Caki2 (cell line): ENCODE data around the gene PLEKHA1. TPM values are rescaled to one million over a fixed set of nuclear protein-coding genes. Genes with fewer than 3 reads are reported as not detected.

Experiments
- DNase-seq: peaks from one replicate; pipeline ENCODE4 v3.0.0-alpha.2; 2015; ENCODE audit warnings: low read depth
- in situ Hi-C: cut with HindIII; loops from 2 replicates; pipeline ENCODE4 v1.10.0; 2016; ENCODE audit warnings: low sequenced_read_pairs, low pct_unique_long_range_greater_than_20kb, mixed read lengths
- total RNA-seq: library from RNA; depleted of rRNA; stranded (reverse); fragments of >200 nt; shearing (Covaris generic); gene quantifications from 2 replicates; pipeline ENCODE4 v1.2.3, GENCODE V29; 2014; ENCODE audit warnings: low replicate concordance

The PLEKHA1 gene
- total RNA-seq, 1 experiment from 2014 or later, result 42.6 TPM

DNA sequence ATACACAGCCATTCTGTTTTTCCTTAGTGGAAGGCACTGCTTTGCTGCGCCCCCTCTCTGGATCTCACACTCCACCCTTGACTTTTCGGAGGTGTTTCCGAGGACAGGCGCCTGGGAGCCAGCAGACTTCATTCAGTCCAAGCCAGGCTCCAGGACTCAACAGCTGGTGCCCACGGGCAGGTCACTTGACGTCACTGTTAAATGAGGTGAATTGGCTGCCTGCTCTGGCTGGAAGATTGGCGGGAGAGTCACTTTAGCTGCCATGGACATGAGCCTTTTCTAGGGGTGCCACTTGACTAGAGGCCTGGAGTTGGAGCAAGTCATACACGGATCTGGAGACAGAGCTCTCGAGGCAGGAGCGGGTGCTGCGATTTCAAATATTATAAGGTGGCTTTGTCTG is 90.1 kb downstream of the PLEKHA1 start:
- DNase-seq, result no peak
- in situ Hi-C loops, result no loop called here

DNA sequence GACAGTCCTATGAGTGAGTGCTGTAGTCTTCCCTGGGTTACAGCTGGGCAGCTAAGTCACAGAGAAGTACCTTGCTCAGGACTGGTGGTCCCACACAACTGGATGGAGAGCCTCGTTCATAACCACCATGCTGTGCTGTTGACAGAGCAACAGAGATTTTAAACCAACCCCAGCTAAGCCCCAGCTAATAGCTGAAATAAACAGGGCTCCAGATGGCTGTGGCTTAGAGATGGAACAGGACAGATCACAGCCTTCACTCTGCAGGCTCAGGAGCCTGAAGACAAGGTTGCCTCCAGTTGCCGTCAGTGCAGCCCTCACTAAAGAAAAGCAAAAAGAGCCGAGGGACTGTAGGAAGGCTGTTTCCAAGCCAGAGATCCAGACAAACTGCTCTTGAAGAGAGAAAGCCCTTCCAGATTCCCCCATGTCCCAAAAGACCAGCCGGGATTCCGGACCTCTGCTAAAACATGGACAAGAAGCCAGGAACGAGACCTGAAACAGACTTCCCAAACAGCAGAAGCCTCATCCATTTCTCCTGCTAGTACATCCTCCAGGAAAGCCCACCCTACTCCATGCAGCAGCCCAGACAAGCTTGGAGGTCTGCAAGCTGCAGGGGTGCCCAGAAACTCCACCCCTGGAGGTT is 91.0 kb downstream of the PLEKHA1 start:
- in situ Hi-C loops, result no loop called here
- no peak for DNase-seq

DNA sequence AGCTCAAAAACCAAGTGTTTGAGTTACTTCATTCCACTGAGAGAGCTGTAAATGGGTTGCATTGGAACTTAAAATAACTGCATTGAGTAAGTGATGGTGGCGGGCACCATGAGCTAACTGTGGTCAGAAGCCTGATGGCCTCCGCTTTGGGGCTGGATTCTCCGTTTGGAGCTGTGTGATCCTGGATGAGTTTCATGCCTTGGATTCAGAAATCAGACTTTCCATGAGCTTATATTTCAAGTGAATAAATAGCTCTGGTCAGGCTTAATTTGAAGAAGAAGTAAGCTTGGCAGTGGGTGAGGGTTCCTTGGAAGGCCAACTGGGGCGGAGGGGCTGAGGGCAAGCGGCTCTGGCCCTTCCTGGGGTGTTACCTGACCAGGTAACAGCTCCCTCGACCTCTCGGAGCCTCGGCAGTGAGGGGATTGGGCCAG is 92.5 kb downstream of the PLEKHA1 start:
- in situ Hi-C loops, result no loop called here
- DNase-seq, result no peak

DNA sequence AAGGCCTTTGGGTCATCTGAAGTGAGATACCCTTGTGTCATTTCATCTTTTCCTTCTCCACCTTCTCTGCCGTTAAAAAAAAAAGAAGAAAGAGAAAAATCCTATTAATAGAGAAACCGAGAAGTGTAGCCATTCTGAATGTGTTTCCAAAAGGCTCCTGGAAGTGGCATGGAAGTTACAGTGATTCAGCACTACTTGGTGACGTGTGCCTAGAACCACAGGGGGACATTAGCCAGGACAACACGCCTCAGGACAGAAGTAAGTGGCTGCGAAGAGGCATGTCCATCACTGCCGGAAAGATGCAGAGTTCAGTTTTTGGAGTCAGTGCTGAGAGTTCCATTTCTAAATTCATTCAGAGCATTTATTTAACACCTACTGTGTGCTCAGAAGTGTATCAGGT is 93.2 kb downstream of the PLEKHA1 start:
- in situ Hi-C loops, result no loop called here
- no peak for DNase-seq

DNA sequence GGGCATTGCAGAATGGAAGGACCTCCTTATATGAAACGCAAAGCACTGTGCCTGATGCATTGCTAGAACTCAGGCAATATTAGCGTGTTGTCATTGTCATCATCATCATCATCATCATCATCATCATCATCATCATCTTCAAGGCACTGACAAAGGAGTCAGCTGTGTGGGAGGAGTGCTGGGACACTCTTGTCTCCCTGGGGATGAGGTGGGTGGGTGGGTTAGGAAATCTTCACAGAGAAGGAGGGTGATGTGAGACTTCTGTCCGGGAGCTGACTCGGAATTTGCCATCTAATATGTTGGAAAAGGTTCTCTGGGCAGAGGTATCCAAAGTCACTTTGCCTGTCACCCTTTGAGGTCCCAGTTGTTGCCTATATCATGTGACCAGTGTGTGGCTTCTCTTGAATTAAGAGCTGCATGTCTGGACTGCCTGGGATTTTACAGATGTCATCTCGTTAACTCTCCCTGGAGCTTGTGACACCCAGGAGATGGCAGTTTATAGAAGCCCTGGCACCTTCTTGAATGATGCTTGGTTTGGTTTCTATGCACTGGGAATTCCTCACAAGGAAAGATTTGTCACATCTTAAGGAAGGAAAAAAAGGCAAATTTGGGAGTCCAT is 93.9 kb downstream of the PLEKHA1 start:
- in situ Hi-C loops, result no loop called here
- no peak for DNase-seq

DNA sequence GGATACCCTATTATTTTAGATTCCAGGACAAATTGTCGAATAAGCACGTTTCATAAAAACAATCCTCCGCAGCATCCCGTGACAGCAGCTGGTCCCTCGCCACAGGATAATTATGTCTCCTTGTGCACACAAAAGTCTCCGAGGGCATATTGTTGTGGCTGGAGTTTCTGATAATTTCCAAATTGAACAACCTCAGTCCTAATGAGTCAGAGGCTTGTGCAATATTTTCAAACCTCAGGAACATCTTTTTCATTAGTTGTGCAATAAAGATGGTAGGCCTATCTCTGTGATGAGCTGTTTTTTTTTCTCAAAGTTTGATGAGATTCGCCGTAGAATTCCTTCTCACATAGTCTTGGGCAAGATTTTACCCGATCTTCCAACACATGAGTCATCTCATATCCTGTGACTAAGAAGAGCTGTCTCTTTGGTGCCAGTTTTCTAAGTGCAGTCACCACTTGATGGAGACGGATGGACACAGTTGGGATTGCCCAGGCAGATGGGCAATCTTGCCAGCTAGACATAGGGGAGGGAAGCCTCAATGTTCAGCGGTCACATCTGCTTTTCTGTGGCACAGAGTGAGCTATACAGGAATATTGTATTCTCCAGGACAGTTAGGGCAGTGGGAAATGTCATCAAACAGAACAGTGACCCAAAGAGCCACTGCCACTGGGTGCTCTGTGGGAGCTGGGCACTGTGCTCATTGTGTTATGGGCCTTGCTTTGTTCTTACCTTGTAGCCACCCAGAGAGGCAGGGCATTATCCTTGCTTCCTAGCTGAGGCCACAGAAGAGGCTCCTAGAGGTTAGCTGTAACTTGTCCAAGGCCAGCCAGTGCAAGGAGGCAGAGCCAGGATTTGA is 94.6 kb downstream of the PLEKHA1 start:
- DNase-seq, result peak; percentile 66
- in situ Hi-C loops, result no loop called here

DNA sequence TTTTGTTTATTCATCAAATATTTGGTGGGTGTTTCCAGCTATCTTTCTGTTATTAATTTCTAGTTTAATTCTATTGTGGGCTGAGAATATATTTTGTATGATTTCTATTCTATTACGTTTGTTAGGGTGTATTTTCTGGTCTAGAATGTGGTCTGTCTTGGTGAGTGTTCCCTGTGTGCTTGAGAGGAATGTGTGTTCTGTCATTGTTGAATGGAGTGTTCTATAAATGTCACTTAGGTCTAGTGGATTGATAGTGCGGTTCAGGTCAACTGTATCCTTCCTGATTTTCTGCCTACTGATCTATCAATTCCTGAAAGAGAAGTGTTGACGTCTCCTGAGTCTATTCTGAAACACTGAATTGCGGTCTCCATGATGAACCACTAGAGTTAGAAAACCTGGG is 95.3 kb downstream of the PLEKHA1 start:
- DNase-seq, result no peak
- in situ Hi-C loops, result no loop called here

DNA sequence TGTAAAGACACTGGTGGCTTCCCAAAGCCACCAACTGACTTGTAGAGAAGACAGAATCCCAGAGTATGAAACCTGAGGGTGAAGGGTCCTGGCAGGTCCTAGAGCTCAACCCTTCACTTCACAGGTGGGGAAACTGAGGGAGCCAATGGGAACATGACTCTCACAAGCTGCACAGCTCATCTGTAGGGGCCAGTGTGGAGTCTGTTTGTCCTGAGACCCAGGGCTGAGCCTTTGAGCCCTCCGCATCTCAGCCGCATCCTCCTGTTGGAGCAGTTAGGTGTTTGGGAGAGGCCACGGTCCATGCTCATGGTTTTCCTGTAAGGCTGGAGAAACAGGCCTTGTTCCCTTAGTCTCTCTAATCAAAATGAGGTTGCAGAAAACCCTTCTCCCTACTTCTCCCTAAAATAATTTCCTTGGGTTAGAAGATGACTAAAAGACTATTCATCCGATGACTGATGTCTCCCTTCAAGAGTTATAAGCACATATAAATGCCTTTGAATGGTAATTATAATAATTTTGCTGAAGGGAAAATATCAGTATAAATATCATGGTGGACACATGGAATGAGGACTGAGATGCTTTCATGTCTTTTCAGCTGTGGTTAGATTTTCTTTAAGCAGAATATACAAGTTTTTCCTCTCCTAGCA is 97.1 kb downstream of the PLEKHA1 start:
- in situ Hi-C loops, result no loop called here
- DNase-seq, result no peak

DNA sequence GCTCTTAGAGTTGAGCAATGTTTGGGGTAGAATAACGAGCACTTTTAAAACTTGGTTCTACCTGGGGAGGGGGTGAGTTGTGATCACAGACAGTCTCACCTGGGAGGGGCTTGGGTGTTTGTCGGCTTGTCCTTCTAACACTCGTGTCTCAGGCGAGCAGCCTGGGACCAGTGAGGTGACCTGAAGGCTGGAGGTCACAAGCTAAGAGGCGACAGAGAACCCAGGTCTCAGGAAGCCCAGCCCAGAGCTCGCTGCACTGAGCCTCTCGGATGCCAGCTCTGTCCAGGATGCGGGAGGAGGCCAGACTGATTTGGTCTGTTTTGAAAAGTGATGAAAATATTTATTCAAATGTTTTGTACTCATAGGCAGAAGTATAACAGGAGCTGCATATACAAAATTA is 98.6 kb downstream of the PLEKHA1 start:
- no peak for DNase-seq
- in situ Hi-C loops, result no loop called here

DNA sequence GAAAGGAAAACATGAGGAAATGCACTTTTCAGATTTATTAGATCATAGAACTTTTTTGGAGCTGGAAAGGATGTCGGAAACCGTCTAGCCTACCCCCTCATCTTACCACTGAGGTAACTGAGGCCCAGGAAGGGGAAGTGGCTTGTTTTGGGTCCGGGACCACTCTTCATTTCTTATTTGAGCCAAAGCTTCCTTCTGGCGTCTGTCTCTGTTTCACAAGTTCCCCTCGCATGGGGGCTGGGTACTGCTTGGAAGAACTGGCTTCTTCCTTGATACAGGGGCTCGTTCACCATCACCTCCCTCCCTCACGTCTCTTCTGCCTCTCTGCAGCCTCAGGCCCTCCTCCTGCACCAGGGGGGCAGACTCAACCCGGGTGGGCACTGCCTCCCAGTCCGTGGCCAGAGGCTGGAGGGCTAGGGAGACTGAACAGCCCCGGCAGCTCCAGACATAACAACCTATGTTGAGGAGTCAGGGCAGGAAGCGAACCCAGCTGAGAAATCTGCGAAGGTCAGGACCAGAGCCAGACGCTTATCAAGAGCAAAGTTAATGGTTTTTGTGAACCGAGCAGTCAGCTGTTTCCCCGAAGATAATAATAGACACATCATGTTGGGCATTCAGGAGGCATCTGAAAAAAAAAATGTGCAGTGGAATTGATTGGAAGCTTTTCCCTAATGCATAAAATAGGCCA is 99.8 kb downstream of the PLEKHA1 start:
- DNase-seq, result no peak
- in situ Hi-C loops, result no loop called here

DNA sequence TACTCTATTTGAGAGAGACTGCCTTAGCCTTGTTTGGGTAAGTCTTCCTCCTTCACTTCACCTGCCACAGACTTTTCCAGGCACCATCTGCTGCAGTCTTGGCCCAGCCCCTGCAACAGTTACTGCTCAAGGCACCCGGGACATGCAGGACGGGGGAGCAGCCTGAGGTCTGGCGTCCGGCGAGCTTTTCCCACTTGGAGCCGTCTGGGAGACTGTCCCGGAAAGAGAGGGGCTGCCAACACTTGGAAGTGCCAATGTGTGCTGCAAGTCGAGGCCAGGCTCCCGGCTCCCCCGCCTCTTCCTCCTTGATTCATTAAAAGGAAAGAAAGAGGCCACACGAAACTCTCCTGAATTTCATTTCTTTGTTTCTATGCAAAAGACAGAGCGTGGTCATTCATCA is 100.6 kb downstream of the PLEKHA1 start:
- DNase-seq, result no peak
- in situ Hi-C loops, result no loop called here

DNA sequence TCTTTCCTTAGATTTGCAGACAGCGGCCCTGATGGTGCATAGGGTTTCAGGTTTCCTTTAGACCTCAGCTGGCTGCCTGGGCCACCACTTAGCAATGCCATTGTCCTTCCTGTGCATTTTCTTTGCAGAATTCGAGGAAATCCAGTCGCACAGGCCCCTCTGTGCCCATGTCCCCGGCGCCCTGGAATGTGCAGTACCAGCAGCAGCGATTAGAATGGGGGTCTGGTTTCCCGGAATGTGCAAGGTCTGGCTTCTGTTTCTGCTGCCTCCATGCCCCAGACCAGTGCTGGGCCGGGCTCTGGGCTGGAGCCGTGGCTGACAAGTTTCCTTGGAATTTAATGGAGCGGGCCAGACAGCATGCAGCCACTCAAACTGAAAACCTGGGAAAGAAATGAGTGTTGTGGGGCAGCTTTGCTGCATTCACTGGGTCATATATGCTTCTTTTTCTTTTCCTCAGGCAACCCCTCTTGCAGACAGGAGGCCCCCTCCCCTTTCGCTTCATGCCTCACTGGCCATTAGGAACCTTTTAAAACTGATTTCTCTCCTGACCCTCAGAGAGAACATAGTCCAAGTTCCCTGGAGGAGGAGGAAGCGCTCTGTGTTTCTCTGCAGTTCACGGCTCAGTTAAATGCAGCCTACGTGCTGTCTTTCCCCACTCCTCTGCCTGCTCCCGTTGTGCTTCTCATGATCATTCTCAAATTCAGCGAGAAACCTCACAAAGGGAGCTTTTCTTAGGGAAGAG is 101.3 kb downstream of the PLEKHA1 start:
- in situ Hi-C loops, result no loop called here
- no peak for DNase-seq

DNA sequence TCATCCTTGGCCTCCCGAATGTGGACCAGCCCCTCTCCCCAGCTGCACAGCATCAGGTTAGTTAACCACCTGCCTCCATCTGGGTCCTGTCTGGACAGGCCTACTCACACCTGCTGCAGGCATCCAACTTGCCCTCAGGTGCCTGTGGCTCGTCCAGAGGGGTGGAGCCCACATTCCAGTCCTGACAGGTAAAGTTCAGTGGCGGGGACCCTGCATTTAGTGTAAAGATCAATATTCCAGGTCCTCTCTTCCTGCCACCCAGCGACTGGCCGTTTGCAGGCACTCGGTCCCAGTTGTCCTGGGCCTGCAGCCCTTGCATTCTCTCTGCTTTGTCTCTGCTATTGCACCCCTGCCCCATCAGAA is 101.8 kb downstream of the PLEKHA1 start:
- DNase-seq, result no peak
- in situ Hi-C loops, result no loop called here

DNA sequence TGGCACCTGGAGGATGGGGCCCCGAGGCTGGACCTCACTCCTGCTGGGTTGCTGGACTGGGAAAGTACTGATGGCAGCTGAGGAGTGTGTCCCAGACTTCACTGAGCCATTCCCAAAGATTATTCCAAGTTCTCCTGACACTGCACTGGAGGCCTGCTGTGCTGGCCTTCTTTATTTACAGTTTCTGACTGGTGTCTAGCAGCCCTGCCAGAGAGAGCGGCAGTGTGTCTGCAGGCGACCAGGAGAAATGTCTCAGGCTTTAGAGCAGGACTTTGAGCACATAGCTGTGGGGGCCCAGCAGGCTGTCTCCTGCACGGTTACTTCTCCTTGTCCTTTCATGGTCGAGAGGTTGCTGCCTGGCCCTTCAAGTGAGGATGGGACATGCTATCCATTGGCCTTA is 102.9 kb downstream of the PLEKHA1 start:
- DNase-seq, result no peak
- in situ Hi-C loops, result no loop called here

DNA sequence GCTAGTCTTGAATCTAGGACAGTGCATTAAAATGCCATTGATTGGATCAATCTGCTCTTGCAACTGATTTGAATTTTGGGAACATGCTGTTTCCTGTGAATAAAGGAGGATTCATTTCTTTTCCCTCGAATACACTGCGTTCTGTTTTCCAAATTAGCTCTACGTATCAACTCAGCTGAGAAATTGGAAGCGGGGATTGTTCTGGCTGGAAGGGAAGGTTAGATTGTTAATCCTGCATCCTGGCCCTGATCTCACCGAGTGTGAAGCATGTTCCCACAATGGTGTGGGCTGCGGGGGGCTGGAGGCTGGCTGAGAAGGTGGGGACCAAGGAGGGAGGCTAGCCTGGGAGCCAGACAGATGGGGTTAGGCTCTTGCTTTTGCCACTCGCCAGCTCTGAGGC is 104.5 kb downstream of the PLEKHA1 start:
- in situ Hi-C loops, result no loop called here
- DNase-seq, result no peak

DNA sequence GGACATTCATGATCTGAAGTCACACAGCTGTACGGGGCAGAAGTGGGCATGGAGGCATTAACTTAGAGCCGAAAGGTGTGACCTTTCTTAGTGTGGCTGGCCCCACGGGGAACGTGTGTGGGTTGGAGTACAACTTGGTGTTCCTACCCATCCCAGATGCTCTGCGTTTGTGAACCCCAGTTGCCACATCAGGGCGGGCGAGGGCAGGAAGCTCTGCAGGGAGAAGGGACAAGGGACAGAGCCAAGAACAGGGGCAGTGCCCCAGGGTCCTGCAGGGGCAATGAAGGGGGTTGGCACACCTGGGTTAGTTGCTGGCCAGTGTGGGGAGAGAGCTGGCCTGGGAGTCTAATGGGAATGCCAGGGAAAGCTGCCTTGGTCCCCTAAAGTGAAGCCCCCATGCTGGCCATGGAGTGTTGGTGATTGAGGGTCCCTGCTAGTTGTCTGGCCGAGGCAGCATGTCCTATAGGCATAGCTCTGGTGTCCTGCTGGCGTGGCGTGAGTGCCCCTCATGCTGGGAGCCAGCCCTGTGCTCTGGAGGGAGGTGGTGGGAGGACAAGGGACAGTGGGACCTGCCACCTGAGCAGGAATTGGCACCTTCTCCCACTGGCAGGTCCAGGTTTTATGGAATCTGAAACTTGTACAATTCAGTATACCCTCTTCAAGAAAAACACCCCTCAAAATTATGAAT is 105.8 kb downstream of the PLEKHA1 start:
- DNase-seq, result no peak
- in situ Hi-C loops, result no loop called here

DNA sequence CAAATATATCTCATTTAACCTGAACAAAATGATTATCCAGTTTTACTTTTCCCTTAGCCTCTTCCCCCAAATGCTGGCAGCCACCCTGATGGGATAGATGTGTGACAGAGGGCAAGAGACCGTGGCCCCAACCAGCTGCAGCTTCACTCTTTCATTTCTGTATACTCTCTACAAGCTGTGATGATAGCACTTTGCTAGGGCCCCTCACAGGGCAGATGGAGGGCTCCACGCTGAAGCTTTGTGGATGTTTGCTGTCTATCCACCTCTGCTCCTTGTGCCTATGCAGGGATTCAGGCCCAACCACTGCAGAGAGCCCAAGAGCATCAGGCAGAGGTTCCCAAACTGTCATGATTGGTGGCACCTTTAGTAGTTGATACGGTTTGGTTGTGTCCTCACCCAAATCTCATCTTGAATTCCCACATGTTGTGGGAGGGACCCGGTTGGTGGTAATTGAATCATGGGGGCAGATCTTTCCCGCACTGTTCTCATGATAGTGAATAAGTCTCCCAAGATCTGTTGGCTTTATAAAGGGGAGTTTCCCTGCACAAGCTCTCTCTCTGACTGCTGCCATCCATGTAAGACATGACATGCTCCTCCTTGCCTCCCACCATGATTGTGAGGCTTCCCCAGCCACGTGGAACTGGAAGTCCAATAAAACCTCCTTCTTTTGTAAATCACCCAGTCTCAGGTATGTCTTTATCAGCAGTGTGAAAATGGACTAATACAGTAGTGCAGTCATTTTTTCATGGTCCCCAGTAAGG is 107.0 kb downstream of the PLEKHA1 start:
- in situ Hi-C loops, result no loop called here
- no peak for DNase-seq
